ENCODE measurements around the gene ITGB5. TPM values are rescaled to one million over a fixed set of nuclear protein-coding genes. Genes with fewer than 3 reads are reported as not detected.
"Not testable (repeated sequence)": the region's sequence is repeated elsewhere in the genome, so short reads cannot be mapped to it uniquely, and the experiment has no call there.

The ITGB5 gene
- total and polyA plus RNA-seq, 5 experiments from 2014 or later, result 0.27 to 2.8 (median 0.94) TPM; not detected in 1

DNA sequence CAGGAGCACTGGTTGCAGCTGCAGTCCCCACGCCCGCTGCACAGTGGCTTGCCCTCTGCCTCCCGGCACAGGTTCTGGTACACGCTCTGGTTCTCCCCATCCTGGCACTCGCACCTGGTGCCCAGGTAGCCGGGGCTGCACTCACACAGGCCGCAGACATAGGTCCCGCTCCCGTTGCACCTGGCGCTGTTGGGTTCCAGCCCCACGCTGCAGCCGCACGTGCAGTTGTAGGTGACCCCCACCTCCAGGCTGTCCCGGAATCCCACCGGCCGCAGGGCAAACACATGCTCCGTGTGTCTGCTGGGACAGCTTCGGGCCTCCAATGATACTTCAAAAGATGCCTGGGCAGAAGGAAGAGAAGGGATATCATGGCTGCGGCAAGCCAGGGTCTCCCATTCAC, 90.7 kb downstream of the ITGB5 start:
- Mint-ChIP-seq H3K4me1 (no peaks in the 10 kb centered on the region), H3K27ac (no peak overlapping the region), H3K27me3 (peaks cover 0 to 1% (median 0%) of the 10 kb centered on the region in 5 donors), H3K36me3 (no peaks in the 10 kb centered on the region), H3K9me3 (no peaks in the 10 kb centered on the region), H3K4me3 (no peak overlapping the region)
- POLR2A ChIA-PET, result interaction anchor here (0.6 kb wide), 1 partner anchor 805 kb away, joined by 4 read pairs; no protein-coding TSS in a partner anchor
- ATAC-seq, result no peak
- no peak for DNase-seq

DNA sequence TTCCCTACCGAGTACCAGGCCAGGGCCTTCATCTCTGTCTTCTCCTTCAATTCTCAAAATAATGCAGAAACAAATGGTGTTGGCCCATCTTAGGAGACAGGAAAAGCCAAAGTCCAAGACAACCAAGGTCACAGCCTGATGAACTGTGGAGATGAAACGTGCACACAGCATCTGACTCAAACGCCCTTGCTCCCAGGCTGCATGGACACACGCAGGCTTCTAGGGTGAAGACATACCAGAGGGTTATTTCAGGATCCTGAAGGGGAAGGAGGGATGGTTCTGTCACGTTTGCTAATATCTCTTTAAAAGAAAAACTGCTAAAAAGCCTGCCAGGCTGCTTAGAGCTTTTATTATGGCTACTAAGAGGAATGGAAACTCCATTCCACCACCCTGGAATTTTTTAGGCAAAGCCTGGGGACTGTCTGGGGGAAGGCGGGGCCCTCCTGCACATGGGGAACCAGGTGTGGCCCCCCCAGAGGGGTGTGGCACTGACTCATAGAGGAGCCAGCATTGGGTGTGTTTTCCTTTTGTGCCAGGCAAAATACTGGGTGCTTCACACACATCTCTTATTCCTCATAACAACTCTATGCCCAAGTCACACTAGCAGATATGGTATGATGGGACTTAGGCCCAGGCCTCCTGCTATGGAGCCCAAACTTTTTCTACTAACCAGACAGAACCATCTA, 94.0 kb downstream of the ITGB5 start:
- no peaks in the 10 kb centered on the region for H3K9me3 Mint-ChIP-seq
- H3K4me3 Mint-ChIP-seq, result no peak overlapping the region
- H3K4me1 Mint-ChIP-seq, result no peaks in the 10 kb centered on the region
- no peak for ATAC-seq
- no peak overlapping the region for H3K27ac Mint-ChIP-seq
- POLR2A ChIA-PET, result no interaction called here
- no peak for DNase-seq
- peaks cover 0 to 1% (median 0%) of the 10 kb centered on the region in 5 donors for H3K27me3 Mint-ChIP-seq
- no peaks in the 10 kb centered on the region for H3K36me3 Mint-ChIP-seq

DNA sequence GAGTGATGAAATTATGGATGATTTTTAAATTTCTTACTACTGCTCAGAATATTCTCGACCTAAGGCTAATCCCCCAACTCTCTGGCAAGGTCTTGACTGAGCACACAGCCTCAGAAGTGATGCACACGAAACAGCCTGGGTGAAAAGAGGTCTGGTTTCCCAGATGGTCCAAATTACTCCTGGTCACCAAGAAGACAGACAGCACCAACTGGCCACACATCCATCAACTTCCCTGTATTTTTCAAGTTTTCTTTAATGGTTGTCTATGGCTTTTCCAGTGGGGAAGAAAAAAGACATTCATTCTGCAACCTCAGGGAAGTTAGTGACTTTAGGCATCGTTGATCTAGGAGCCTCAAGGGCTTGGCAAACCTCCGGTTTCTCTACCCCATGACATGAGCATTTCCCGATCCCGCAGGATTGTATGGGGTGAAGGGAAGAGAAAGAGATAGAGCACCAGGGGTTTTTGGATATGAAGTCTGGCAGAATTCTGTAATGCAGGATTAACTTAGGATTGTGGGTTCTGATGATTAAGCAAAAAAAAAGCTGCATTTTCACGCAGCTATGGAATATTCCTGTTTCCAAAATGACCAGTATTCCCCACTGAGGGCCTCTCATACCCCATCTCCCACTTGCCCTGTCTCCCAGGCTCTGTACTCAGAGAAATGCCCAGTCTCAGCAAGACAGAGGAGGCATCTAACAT, 94.7 kb downstream of the ITGB5 start:
- POLR2A ChIA-PET, result no interaction called here
- Mint-ChIP-seq H3K4me3 (no peak overlapping the region), H3K4me1 (no peaks in the 10 kb centered on the region), H3K36me3 (no peaks in the 10 kb centered on the region), H3K27ac (no peak overlapping the region), H3K9me3 (no peaks in the 10 kb centered on the region), H3K27me3 (peaks cover 0 to 1% (median 0%) of the 10 kb centered on the region in 5 donors)
- no peak for DNase-seq
- ATAC-seq, result no peak

DNA sequence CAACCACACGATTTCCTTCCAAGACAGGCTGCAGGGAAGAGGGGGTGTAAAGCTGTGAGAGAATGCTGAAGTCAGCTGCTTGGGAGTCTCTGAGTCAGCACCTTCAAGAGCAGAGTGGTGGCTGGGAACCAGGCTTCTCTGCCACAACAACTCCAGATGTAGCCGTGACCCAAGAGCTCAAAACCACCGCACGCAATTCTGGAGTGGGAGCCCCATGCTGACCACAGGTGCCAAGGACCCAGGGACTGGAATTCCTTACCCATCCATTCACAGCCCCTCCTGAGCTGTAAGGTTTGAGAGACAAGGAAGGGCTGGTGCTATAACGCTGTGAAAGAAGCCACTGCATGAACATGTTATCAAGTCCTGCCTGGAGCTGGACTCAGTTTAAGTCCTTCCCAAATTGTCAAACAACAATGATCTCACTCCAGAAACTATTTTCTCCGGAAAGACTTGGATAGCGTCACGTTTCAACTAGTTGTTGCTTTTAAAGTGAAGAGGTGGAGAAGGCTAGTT, 95.5 kb downstream of the ITGB5 start:
- DNase-seq (no peak), ATAC-seq (no peak)
- POLR2A ChIA-PET, result no interaction called here
- H3K27me3 Mint-ChIP-seq, result peaks cover 0 to 1% (median 0%) of the 10 kb centered on the region in 5 donors
- no peaks in the 10 kb centered on the region for H3K4me1 Mint-ChIP-seq
- no peaks in the 10 kb centered on the region for H3K9me3 Mint-ChIP-seq
- H3K27ac Mint-ChIP-seq, result no peak overlapping the region
- no peak overlapping the region for H3K4me3 Mint-ChIP-seq
- H3K36me3 Mint-ChIP-seq, result no peaks in the 10 kb centered on the region

DNA sequence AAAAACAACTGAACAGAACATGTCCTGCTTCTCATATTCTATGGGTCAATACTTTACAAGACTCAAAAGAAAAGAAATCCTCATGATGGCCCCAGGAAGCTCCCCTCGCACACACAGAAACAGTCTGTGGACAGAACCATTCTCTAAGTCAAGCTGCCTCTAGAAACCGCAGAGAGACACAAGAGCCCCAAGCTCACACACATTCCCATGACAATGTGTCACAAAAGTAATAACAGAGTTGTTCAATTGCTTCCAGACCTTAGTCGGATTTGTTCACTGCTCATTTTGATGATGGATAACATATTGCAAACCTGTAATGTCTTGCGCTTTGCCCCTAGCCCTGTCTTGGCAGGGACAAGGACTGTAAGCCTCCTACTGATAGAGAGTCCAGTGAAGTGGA, 96.0 kb downstream of the ITGB5 start:
- Mint-ChIP-seq H3K4me1 (peaks cover 0 to 1% (median 0%) of the 10 kb centered on the region in 4 donors), H3K27me3 (peaks cover 0 to 1% (median 0%) of the 10 kb centered on the region in 5 donors), H3K4me3 (no peak overlapping the region), H3K36me3 (no peaks in the 10 kb centered on the region), H3K9me3 (no peaks in the 10 kb centered on the region), H3K27ac (no peak overlapping the region)
- ATAC-seq (no peak), DNase-seq (no peak)
- POLR2A ChIA-PET, result no interaction called here

DNA sequence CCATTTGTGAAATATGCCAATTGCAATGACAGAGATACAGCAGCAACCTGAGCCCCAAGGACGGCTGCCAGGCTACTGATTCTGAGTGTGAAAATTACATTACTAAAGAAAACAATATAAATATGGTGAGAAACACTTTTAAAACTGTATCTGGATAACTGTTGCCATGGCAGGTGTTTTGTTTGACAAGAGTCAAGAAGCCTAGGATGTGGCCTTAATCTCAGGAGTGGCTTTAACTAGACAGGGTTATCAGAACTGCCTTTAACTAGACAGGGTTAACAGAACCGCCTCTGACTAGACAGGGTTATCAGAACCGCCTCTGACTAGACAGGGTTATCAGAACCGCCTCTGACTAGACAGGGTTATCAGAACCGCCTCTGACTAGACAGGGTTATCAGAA, 98.1 kb downstream of the ITGB5 start:
- H3K36me3 Mint-ChIP-seq, H3K27me3 Mint-ChIP-seq, H3K27ac Mint-ChIP-seq, H3K9me3 Mint-ChIP-seq, DNase-seq, H3K4me3 Mint-ChIP-seq, ATAC-seq, POLR2A ChIA-PET, H3K4me1 Mint-ChIP-seq: not testable (repeated sequence)

DNA sequence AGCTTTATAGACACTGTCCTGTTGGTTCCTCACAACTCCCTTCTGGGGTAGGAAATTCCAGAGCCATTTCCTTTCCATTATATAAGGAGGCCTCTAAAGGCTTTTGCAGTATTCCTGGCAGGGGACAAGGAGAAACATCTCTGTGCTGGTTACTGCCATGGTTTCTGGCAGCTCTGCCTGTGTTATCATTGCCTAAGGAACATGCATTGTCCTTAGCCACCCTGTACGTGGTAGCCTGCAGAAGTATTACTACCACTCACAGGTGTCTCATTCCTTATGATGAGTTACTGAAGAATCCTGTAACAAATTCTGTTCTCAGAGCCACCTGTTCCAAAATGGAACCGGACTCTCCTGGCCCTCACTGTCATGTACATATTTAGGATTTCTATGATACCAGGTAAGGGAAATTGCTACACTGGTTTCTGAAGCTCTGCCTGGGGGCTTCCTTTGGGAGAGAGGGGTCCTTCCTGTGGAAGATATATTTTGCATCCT, 98.9 kb downstream of the ITGB5 start:
- Mint-ChIP-seq H3K4me1 (peaks cover 0 to 10% (median 0%) of the 10 kb centered on the region in 4 donors), H3K27ac (no peak overlapping the region), H3K27me3 (no peaks in the 10 kb centered on the region), H3K36me3 (no peaks in the 10 kb centered on the region), H3K9me3 (no peaks in the 10 kb centered on the region), H3K4me3 (no peak overlapping the region)
- POLR2A ChIA-PET, result no interaction called here
- no peak for DNase-seq
- ATAC-seq, result no peak

DNA sequence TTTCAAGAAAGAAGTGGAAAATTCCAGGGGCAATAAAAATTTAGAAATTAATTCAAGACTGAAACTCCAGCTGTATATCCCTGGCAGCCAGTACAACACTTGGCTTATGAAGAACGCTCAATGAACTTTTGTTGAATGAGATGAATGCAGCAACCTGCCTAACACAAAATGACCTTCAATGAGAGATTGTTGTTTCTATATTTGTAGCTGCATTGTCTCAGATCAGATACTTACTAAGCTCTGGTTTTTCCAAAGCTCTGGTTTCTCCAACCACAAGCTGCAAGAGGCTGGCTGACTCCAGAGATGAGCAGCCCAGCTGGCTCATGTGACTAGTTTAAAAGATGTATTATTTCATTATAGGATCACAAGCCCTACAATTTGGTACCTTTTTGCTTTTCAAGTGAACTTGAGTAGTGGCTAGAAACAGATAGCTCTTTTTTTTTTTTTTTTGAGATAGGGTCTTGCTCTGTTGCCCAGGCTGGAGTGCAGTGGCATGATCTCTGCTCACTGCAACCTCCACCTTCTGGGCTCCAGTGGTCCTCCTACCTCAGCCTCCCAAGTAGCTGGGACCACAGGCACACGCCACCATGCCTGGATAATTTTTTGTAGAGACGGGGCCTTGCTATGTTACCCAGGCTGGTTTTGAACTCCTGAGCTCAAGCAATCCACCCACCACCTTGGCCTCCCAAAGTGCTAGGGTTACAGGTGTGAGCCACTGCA, 99.5 kb downstream of the ITGB5 start:
- ATAC-seq (no peak), DNase-seq (no peak)
- H3K4me3 Mint-ChIP-seq, result no peak overlapping the region
- H3K27ac Mint-ChIP-seq, result no peak overlapping the region
- no peaks in the 10 kb centered on the region for H3K36me3 Mint-ChIP-seq
- POLR2A ChIA-PET, result no interaction called here
- H3K9me3 Mint-ChIP-seq, result no peaks in the 10 kb centered on the region
- peaks cover 0 to 11% (median 0%) of the 10 kb centered on the region in 4 donors for H3K4me1 Mint-ChIP-seq
- no peaks in the 10 kb centered on the region for H3K27me3 Mint-ChIP-seq

DNA sequence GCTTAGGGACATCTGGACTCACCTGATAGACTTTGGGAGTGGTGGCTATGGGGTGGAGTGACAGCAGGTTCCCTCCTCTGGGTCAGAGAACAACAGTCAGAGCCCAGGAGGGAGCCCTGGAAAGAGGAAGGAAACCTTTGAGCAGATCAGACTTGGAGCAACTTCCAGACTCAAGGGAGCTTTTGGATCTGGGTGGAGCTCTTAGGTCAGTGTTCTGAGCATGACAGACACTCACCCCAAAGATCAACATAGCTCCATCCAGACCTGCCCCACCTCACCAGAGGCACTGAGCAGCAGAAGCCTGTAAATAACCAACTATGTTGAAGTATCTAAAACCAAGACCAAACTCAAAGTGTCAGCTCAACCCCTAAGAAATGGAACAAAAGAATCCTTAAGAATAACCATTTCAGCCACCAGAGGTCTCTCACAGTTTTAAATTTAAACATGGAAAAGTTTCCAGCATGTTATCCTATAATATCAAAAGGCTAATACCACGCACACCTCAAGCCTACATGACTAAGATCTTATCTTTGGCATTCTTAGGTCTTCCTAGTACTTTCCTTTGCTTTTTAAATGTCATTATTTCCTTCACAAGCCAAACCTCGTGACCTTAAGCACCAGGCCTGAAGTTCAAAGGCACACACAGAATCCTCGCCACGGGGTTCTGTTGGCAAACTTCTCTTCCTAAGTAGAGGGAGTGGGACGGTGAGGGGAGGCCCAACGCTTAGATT, 100.5 kb downstream of the ITGB5 start:
- no peak for DNase-seq
- POLR2A ChIA-PET, result no interaction called here
- Mint-ChIP-seq H3K4me3 (no peak overlapping the region), H3K27me3 (peaks cover 0 to 4% (median 0%) of the 10 kb centered on the region in 5 donors), H3K27ac (no peak overlapping the region), H3K9me3 (no peaks in the 10 kb centered on the region), H3K4me1 (peaks cover 0 to 11% (median 0%) of the 10 kb centered on the region in 4 donors), H3K36me3 (no peaks in the 10 kb centered on the region)
- no peak for ATAC-seq

DNA sequence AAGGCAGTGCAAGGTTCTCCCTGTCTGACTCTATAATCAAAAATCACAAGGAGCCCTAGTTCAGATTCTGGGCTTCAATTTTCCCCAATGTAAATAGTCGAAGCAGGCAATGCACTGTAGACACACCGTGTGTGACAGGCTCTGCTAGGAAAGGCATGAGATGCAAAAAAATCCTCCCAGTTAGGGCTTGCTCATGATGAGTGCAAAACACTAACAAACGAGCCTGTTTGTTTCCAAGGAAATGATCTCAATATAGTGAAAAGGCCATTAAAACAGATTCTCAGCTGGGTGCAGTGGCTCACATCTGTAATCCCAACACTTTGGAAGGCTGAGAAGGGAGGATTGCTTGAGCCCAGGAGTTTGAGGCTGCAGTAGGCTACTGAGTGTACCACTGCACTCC, 101.2 kb downstream of the ITGB5 start:
- no peak for ATAC-seq
- POLR2A ChIA-PET, result interaction anchor here (0.7 kb wide), 1 partner anchor 1414 kb away, joined by 3 read pairs; no protein-coding TSS in a partner anchor

DNA sequence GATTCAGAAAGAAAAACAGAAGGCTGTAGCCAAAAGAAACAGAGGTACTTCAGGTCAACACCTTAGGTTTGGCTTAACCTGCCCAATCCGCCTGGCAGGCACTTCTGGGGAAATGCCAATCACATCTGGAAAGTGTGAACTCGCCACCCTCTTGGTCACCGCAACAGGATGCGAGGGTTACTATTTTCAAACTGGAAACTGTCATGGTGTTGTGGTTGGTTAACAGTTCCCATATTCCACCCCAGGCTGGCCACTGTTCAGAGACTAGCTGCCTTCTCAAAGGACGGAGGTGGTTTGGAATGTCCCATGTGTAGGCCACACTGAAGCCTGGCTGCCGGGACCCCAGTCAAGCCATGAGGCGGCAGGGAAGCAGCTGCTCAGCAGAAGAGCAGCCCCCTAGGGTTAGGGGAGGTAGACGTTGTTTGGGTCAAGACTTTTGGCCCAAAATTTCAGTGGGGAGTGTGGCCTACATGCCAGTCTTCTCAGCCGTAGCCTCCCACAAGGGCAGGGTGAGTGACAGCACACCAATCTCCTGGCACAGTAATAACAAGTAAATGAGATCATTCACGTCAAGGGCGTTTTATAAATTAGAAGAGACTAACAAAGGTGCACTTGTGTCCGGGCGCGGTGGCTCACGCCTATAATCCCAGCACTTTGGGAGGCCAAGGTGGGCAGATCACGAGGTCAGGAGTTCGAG, 102.3 kb downstream of the ITGB5 start:
- Mint-ChIP-seq H3K36me3 (no peaks in the 10 kb centered on the region), H3K27ac (no peak overlapping the region), H3K4me1 (peaks cover 3 to 16% (median 11%) of the 10 kb centered on the region in 4 donors), H3K4me3 (no peak overlapping the region), H3K9me3 (no peaks in the 10 kb centered on the region), H3K27me3 (peaks cover 0 to 4% (median 0%) of the 10 kb centered on the region in 5 donors)
- POLR2A ChIA-PET, result no interaction called here
- no peak for DNase-seq
- no peak for ATAC-seq

More for the DNA sequence above, 101.2 kb downstream of the ITGB5 start:
- Mint-ChIP-seq H3K27ac (no peak overlapping the region), H3K4me1 (peaks cover 0 to 11% (median 4%) of the 10 kb centered on the region in 4 donors), H3K4me3 (no peak overlapping the region), H3K36me3 (no peaks in the 10 kb centered on the region), H3K9me3 (no peaks in the 10 kb centered on the region), H3K27me3 (peaks cover 0 to 4% (median 0%) of the 10 kb centered on the region in 5 donors)
- no peak for DNase-seq

DNA sequence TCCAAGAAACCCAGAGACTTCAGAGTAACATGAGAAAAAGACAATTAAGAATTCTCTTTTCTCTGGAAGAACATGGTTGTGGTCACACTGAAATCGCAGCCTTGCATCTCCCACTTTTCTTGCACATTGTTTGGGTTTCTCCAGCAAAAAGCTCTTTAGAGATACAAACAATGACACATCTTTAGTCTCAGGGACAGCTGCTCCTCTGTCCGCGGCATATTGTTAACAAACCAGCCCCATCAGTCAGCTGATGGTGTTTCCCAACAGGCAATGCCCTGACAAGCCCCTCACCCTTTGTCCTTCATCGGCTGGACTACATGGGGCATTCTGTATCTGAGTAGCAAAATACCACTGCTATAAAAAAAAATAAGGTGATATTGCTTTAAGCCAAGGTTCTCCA, 103.5 kb downstream of the ITGB5 start:
- Mint-ChIP-seq H3K4me3 (no peak overlapping the region), H3K36me3 (no peaks in the 10 kb centered on the region), H3K4me1 (peaks cover 3 to 16% (median 11%) of the 10 kb centered on the region in 4 donors), H3K27me3 (peaks cover 0 to 8% (median 4%) of the 10 kb centered on the region in 5 donors), H3K9me3 (no peaks in the 10 kb centered on the region), H3K27ac (no peak overlapping the region)
- POLR2A ChIA-PET, result no interaction called here
- DNase-seq, result no peak
- no peak for ATAC-seq

Data from naive thymus-derived CD8-positive, alpha-beta T cell (primary cell).